NCI-H526 treated with DMSO at 0.1 percent for 48 hours (cell line): ENCODE measurements around the gene MRPL50.

ENCODE experiments used
- DNase-seq: peaks from one replicate; lab custom pipeline; 2025; lab: John Stamatoyannopoulos, UW

The MRPL50 gene

GRCh38 chr9:101398068-101398929 lies at the start of gene MRPL50, which contains the start of gene ZNF189:
Gene MRPL50, minus strand, starts transcription at chr9:101398618. Its CDS starts 26 bp downstream, at chr9:101398592.
Gene ZNF189, plus strand, starts transcription at chr9:101398851. Its CDS starts 306 bp downstream, at chr9:101399157.
- DNase-seq: peak; percentile 93

- no peak for DNase-seq
Measured at GRCh38 chr9:101446732-101447131, 48.3 kb upstream of the MRPL50 start.

- DNase-seq: no peak
Measured at GRCh38 chr9:101445353-101446029, 47.1 kb upstream of the MRPL50 start.

GRCh38 chr9:101443364-101443771 lies 45.0 kb upstream of the MRPL50 start:
- no peak for DNase-seq

GRCh38 chr9:101442736-101443135 lies 44.3 kb upstream of the MRPL50 start:
- no peak for DNase-seq

- no peak for DNase-seq
Measured at GRCh38 chr9:101442318-101442717, 43.9 kb upstream of the MRPL50 start.

- no peak for DNase-seq
Measured at GRCh38 chr9:101440714-101441230, 42.4 kb upstream of the MRPL50 start.

GRCh38 chr9:101438523-101438922 lies 40.1 kb upstream of the MRPL50 start:
- DNase-seq: no peak

- no peak for DNase-seq
Measured at GRCh38 chr9:101437806-101438232, 39.4 kb upstream of the MRPL50 start.

GRCh38 chr9:101435601-101436079 lies 37.2 kb upstream of the MRPL50 start, which contains the start of gene ALDOB:
Gene ALDOB, minus strand, starts transcription at chr9:101435774. Its CDS starts 4,887 bp downstream, at chr9:101430887.
- no peak for DNase-seq

- DNase-seq: no peak
Measured at GRCh38 chr9:101434998-101435397, 36.6 kb upstream of the MRPL50 start.

- DNase-seq: no peak
Measured at GRCh38 chr9:101433229-101433628, 34.8 kb upstream of the MRPL50 start.

- no peak for DNase-seq
Measured at GRCh38 chr9:101432740-101433139, 34.3 kb upstream of the MRPL50 start.

GRCh38 chr9:101432171-101432570 lies 33.8 kb upstream of the MRPL50 start:
- no peak for DNase-seq

- DNase-seq: no peak
Measured at GRCh38 chr9:101429736-101430135, 31.3 kb upstream of the MRPL50 start.

GRCh38 chr9:101428909-101429308 lies 30.5 kb upstream of the MRPL50 start:
- DNase-seq: no peak

GRCh38 chr9:101427957-101428655 lies 29.7 kb upstream of the MRPL50 start:
- DNase-seq: no peak

GRCh38 chr9:101427358-101427757 lies 28.9 kb upstream of the MRPL50 start:
- DNase-seq: no peak

GRCh38 chr9:101421653-101422065 lies 23.2 kb upstream of the MRPL50 start:
- no peak for DNase-seq

- no peak for DNase-seq
Measured at GRCh38 chr9:101419863-101420262, 21.4 kb upstream of the MRPL50 start.

GRCh38 chr9:101418518-101419430 lies 20.4 kb upstream of the MRPL50 start:
- DNase-seq: no peak
